BE2C (cell line): ENCODE data around the gene NAV3.

ENCODE experiments used
- DNase-seq: peaks from one replicate; pipeline ENCODE4 v3.0.0-alpha.2; 2020
- H3K27me3 ChIP-seq: fragments of 250-450 bp; sonication (Bioruptor Pico); 2 replicates; pipeline ENCODE4 v1.5.1; 2020; ENCODE audit warnings: mild to moderate bottlenecking
- H3K36me3 ChIP-seq: fragments of 250-450 bp; sonication (Bioruptor Pico); 2 replicates; pipeline ENCODE4 v1.5.1; 2020; ENCODE audit warnings: mild to moderate bottlenecking
- H3K4me1 ChIP-seq: fragments of 250-450 bp; sonication (Bioruptor Pico); 2 replicates; pipeline ENCODE4 v1.5.1; 2020
- H3K4me3 ChIP-seq: 2 replicates; pipeline ENCODE4 v1.5.1; 2011; ENCODE audit warnings: low read depth, low read length
- H3K9me3 ChIP-seq: fragments of 250-450 bp; sonication (Bioruptor Pico); 2 replicates; pipeline ENCODE4 v1.5.1; 2020
- CTCF ChIP-seq: IDR thresholded peaks from 2 replicates; pipeline ENCODE4 v1.5.1; 2012; ENCODE audit warnings: mild to moderate bottlenecking, low read depth, low read length

The NAV3 gene

GRCh38 chr12:77995436-77996167 lies 164.9 kb downstream of the NAV3 start:
- Histone ChIP-seq H3K4me1 (no peaks in the 10 kb centered on the region), H3K27me3 (peaks cover 7% of the 10 kb centered on the region; the same call in 1 of the 2 replicates), H3K4me3 (no peak overlapping the region), H3K9me3 (no peaks in the 10 kb centered on the region), H3K36me3 (no peaks in the 10 kb centered on the region)
- no peak for DNase-seq
- no peak for TF ChIP-seq CTCF

GRCh38 chr12:77996670-77997069 lies 166.0 kb downstream of the NAV3 start:
- Histone ChIP-seq H3K9me3 (no peaks in the 10 kb centered on the region), H3K36me3 (no peaks in the 10 kb centered on the region), H3K27me3 (peaks cover 7% of the 10 kb centered on the region; the same call in 1 of the 2 replicates), H3K4me1 (no peaks in the 10 kb centered on the region), H3K4me3 (no peak overlapping the region)
- no peak for TF ChIP-seq CTCF
- DNase-seq: no peak

DNA sequence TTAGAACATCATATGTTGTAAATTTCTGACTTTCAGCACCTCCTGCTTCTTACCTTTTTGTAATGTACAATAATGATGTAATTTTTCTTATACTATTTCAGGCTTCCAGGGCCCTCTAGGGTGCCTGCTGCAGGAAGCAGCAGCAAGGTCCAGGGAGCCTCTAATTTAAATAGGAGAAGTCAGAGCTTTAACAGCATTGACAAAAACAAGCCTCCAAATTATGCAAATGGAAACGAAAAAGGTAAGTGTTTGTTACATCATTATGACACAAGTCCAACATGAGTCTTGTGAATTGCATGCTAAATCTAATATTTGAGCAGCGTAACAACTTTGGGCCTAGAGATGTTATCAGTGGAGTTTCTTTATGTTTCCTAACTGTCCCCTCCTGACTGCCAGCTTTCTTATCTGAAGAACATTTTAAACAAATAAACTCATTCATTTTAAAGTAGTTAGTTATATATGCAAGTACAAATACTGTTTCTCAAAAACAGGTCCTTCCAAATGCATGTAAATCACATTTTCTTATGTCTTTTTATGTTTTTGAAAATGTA lies 167.6 kb downstream of the NAV3 start:
- H3K36me3 ChIP-seq: no peaks in the 10 kb centered on the region

GRCh38 chr12:77999074-77999715 lies 168.5 kb downstream of the NAV3 start:
- no peak for TF ChIP-seq CTCF
- DNase-seq: no peak
- Histone ChIP-seq H3K9me3 (no peaks in the 10 kb centered on the region), H3K4me1 (no peaks in the 10 kb centered on the region), H3K36me3 (no peaks in the 10 kb centered on the region), H3K27me3 (peaks cover 7% of the 10 kb centered on the region; the same call in 1 of the 2 replicates), H3K4me3 (no peak overlapping the region)

More for the DNA sequence above, 167.6 kb downstream of the NAV3 start:
- no peaks in the 10 kb centered on the region for H3K4me1 ChIP-seq
- DNase-seq: no peak
- no peak for TF ChIP-seq CTCF
- no peaks in the 10 kb centered on the region for H3K9me3 ChIP-seq
- peaks cover 7% of the 10 kb centered on the region; the same call in 1 of the 2 replicates for H3K27me3 ChIP-seq
- H3K4me3 ChIP-seq: no peak overlapping the region

DNA sequence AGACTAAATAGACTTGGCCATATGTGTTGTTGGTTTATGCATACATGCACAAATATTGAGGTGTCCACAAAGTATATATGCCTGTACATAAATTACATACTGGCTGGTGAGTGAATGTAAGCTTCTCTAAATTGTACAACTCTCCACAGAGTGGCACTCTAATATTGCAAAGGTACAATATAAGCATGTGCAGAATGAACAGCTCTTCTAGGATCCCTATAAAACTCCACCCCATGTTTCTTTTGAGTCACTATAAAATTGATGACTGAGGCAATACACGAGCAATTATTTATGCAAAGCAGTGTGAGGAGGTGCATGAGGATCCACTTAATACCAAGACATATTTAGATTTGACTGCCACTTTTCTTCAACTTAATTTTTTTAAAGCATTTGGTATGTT lies 172.2 kb downstream of the NAV3 start:
- no peaks in the 10 kb centered on the region for H3K36me3 ChIP-seq
- H3K27me3 ChIP-seq: peaks cover 14% of the 10 kb centered on the region
- H3K4me1 ChIP-seq: no peaks in the 10 kb centered on the region
- no peaks in the 10 kb centered on the region for H3K9me3 ChIP-seq
- DNase-seq: no peak
- no peak for TF ChIP-seq CTCF
- no peak overlapping the region for H3K4me3 ChIP-seq
